WTC11 (cell line): ENCODE measurements around the gene MYH2.

Experiments
- CREB1 ChIP-seq: sonication (generic); formaldehyde crosslinking; IDR thresholded peaks from 2 replicates; pipeline ENCODE4 v1.8.0; 2023; ENCODE audit warnings: mild to moderate bottlenecking, missing genetic modification reagents
- JUN ChIP-seq: sonication (generic); formaldehyde crosslinking; IDR thresholded peaks from 2 replicates; pipeline ENCODE4 v1.8.0; 2023; ENCODE audit warnings: mild to moderate bottlenecking, missing genetic modification reagents
- KAT7 ChIP-seq: sonication (generic); formaldehyde crosslinking; IDR thresholded peaks from 2 replicates; pipeline ENCODE4 v1.8.1; 2023; ENCODE audit warnings: missing genetic modification reagents, mild to moderate bottlenecking, borderline replicate concordance
- TF ChIP-seq, protein P1 (sequence below): sonication (generic); formaldehyde crosslinking; IDR thresholded peaks from 2 replicates; pipeline ENCODE4 v1.8.1; 2023; ENCODE audit warnings: mild to moderate bottlenecking, missing genetic modification reagents, moderate library complexity
- TF ChIP-seq, protein P2 (sequence below): fragments of 200-600 bp; IDR thresholded peaks from 2 replicates; pipeline ENCODE4 v1.8.0; 2022; ENCODE audit warnings: antibody characterized with exemption
- TF ChIP-seq, protein P3 (sequence below): fragments of 250-450 bp; sonication (Bioruptor Pico); IDR thresholded peaks from 2 replicates; pipeline ENCODE4 v2.1.2; 2022; ENCODE audit warnings: mild to moderate bottlenecking, moderate library complexity

DNA sequence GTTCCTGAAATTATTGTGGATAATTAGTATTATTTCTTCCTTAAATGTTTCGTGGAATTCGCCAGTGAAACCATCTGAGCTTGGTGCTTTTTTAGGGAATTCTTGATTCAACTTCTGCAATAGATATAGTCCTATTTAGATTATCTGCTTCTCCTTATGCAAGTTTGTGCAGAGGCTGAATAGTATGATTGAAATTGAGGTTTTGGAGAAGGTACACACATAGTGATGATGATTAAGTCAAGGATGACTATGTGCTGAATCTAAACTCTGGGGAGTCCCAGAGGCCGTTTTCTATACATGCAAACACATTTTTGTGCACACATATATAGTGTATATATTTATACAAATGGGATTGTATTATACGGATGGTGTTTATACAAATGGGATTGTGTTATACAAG is 74.9 kb downstream of the MYH2 start:
- TF ChIP-seq, protein P1, sequence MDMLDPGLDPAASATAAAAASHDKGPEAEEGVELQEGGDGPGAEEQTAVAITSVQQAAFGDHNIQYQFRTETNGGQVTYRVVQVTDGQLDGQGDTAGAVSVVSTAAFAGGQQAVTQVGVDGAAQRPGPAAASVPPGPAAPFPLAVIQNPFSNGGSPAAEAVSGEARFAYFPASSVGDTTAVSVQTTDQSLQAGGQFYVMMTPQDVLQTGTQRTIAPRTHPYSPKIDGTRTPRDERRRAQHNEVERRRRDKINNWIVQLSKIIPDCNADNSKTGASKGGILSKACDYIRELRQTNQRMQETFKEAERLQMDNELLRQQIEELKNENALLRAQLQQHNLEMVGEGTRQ = no peak
- TF ChIP-seq KAT7 (CRISPR knock-in tag) = no peak
- TF ChIP-seq, protein P2, sequence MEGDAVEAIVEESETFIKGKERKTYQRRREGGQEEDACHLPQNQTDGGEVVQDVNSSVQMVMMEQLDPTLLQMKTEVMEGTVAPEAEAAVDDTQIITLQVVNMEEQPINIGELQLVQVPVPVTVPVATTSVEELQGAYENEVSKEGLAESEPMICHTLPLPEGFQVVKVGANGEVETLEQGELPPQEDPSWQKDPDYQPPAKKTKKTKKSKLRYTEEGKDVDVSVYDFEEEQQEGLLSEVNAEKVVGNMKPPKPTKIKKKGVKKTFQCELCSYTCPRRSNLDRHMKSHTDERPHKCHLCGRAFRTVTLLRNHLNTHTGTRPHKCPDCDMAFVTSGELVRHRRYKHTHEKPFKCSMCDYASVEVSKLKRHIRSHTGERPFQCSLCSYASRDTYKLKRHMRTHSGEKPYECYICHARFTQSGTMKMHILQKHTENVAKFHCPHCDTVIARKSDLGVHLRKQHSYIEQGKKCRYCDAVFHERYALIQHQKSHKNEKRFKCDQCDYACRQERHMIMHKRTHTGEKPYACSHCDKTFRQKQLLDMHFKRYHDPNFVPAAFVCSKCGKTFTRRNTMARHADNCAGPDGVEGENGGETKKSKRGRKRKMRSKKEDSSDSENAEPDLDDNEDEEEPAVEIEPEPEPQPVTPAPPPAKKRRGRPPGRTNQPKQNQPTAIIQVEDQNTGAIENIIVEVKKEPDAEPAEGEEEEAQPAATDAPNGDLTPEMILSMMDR = no peak
- TF ChIP-seq, protein P3, sequence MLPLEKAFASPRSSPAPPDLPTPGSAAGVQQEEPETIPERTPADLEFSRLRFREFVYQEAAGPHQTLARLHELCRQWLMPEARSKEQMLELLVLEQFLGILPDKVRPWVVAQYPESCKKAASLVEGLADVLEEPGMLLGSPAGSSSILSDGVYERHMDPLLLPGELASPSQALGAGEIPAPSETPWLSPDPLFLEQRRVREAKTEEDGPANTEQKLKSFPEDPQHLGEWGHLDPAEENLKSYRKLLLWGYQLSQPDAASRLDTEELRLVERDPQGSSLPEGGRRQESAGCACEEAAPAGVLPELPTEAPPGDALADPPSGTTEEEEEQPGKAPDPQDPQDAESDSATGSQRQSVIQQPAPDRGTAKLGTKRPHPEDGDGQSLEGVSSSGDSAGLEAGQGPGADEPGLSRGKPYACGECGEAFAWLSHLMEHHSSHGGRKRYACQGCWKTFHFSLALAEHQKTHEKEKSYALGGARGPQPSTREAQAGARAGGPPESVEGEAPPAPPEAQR = no peak
- no peak for TF ChIP-seq CREB1 (CRISPR knock-in tag)
- no peak for TF ChIP-seq JUN (CRISPR knock-in tag)
